ENCODE data around the gene GPR148. TPM values are rescaled to one million over a fixed set of nuclear protein-coding genes. Genes with fewer than 3 reads are reported as not detected.

Gene GPR148
- total and polyA plus RNA-seq, 3 donors from 2014 or later = 0.68 to 0.79 TPM; not detected in 1

- WGBS, 2 donors = 83 to 85% methylated on average over 3 of the region's 3 CpGs
- no peak overlapping the region for H3K4me3 ChIP-seq
- no peak overlapping the region for H3K27ac ChIP-seq
- H3K4me1 ChIP-seq = no peaks in the 10 kb centered on the region
- intact Hi-C loops (cut with DNase I; ENCODE audit: low total_unique reads) = no loop called here
- no peaks in the 10 kb centered on the region for H3K9me3 ChIP-seq
- no peaks in the 10 kb centered on the region for H3K36me3 ChIP-seq (ENCODE audit: low read depth, missing control alignments)
- DNase-seq = no peak
- no peaks in the 10 kb centered on the region for H3K27me3 ChIP-seq
- TF ChIP-seq POLR2A (IDR thresholded peaks at IDR 0.05) = no peak
- TF ChIP-seq CTCF (IDR thresholded peaks at IDR 0.05) = no peak
Measured at GRCh38 chr2:130720528-130720927, 8.3 kb upstream of the GPR148 start.

- no peak for DNase-seq
Measured at GRCh38 chr2:130724455-130724854, 4.4 kb upstream of the GPR148 start.

GRCh38 chr2:130726614-130727180 is 2.2 kb upstream of the GPR148 start:
- intact Hi-C loops (cut with DNase I; ENCODE audit: low total_unique reads) = no loop called here
- 10 to 11% methylated on average over 13 to 20 of the region's 20 CpGs for WGBS, 2 donors

More at GRCh38 chr2:130724455-130724854, 4.4 kb upstream of the GPR148 start:
- WGBS, 2 donors = 80 to 90% methylated on average over 2 of the region's 2 CpGs
- H3K36me3 ChIP-seq (ENCODE audit: low read depth, missing control alignments) = no peaks in the 10 kb centered on the region
- H3K27ac ChIP-seq = no peak overlapping the region
- no peaks in the 10 kb centered on the region for H3K27me3 ChIP-seq
- no peak for TF ChIP-seq POLR2A (IDR thresholded peaks at IDR 0.05)
- no peak for TF ChIP-seq CTCF (IDR thresholded peaks at IDR 0.05)
- peaks cover 15% of the 10 kb centered on the region for H3K4me1 ChIP-seq
- intact Hi-C loops (cut with DNase I; ENCODE audit: low total_unique reads) = no loop called here
- H3K4me3 ChIP-seq = no peak overlapping the region
- no peaks in the 10 kb centered on the region for H3K9me3 ChIP-seq

GRCh38 chr2:130727286-130727924 is 1.5 kb upstream of the GPR148 start:
- WGBS, 2 donors = 0% methylated on average over 26 to 41 of the region's 48 CpGs
- peak overlapping the region; percentile 53 to 54 for H3K27ac ChIP-seq
- TF ChIP-seq CTCF (IDR thresholded peaks at IDR 0.05) (no peak), POLR2A (IDR thresholded peaks at IDR 0.05) (no peak)
- peaks cover 15% of the 10 kb centered on the region for H3K4me1 ChIP-seq
- peak overlapping the region; percentile 39 to 67 for H3K4me3 ChIP-seq
- peak; percentile 96 for DNase-seq
- H3K36me3 ChIP-seq (ENCODE audit: low read depth, missing control alignments) = no peaks in the 10 kb centered on the region
- H3K27me3 ChIP-seq = no peaks in the 10 kb centered on the region
- no peaks in the 10 kb centered on the region for H3K9me3 ChIP-seq
- intact Hi-C loops (cut with DNase I; ENCODE audit: low total_unique reads) = no loop called here

More at GRCh38 chr2:130726614-130727180, 2.2 kb upstream of the GPR148 start:
- no peaks in the 10 kb centered on the region for H3K9me3 ChIP-seq
- TF ChIP-seq POLR2A (IDR thresholded peaks at IDR 0.05) = no peak
- TF ChIP-seq CTCF (IDR thresholded peaks at IDR 0.05) = no peak
- no peak for DNase-seq
- H3K4me3 ChIP-seq = peak overlapping the region; percentile 39 to 67
- no peaks in the 10 kb centered on the region for H3K27me3 ChIP-seq
- peak overlapping the region; percentile 47 to 53 for H3K27ac ChIP-seq
- no peaks in the 10 kb centered on the region for H3K36me3 ChIP-seq (ENCODE audit: low read depth, missing control alignments)
- peaks cover 15% of the 10 kb centered on the region for H3K4me1 ChIP-seq
